GM12878 (cell line): Measurements from ENCODE around the gene MARCHF10. TPM values are rescaled to one million over a fixed set of nuclear protein-coding genes. Genes with fewer than 3 reads are reported as not detected.

Experiments used
- ATAC-seq: fragments of 200-7000 bp; cut with Tn5 transposase; 3 replicates; pipeline ENCODE4 v1.9.1; 2020; ENCODE audit warnings: mild to moderate bottlenecking, moderate library complexity
- BruUV-seq: library from RNA; stranded (reverse); fragments of 400-500 nt; replicated peaks from 2 replicates; lab custom pipeline; 2021; lab: Mats Ljungman, UMichigan
- CTCF ChIA-PET: fragments of 300-600 bp; sonication (Branson Sonifier 250); formaldehyde crosslinking; extraction: SDS; loops from one replicate; lab custom pipeline; 2021; ENCODE audit warnings: inconsistent platforms; lab: Yijun Ruan, JAX
- POLR2A ChIA-PET: fragments of 350-600 bp; formaldehyde crosslinking; extraction: SDS; loops from one replicate; lab custom pipeline; 2021; ENCODE audit warnings: inconsistent platforms; lab: Charles Lee
- RAD21 ChIA-PET: fragments of 300-600 bp; sonication (Branson Sonifier 250); formaldehyde crosslinking; loops from one replicate; lab custom pipeline; 2023; ENCODE audit warnings: antibody characterized with exemption; ENCODE audit not compliant: unreplicated experiment; lab: Charles Lee
- SMC1A ChIA-PET: fragments of 300-600 bp; sonication (Branson Sonifier 250); formaldehyde crosslinking; loops from one replicate; lab custom pipeline; 2023; ENCODE audit not compliant: unreplicated experiment, uncharacterized antibody; lab: Charles Lee
- DNase-seq: peaks from one replicate; pipeline ENCODE4 v3.0.0-alpha.2; 2011; ENCODE audit warnings: low read depth, low spot score
- FAIRE-seq: peaks from 3 replicates; lab custom pipeline; 2011; peaks lifted over from hg19 to GRCh38; lab: Jason Lieb, UNC
- H2AFZ ChIP-seq: 2 replicates; pipeline ENCODE4 v1.6.0; 2011; ENCODE audit warnings: low read depth, low read length, control low read depth; ENCODE audit not compliant: control insufficient read depth
- H3K27ac ChIP-seq: 2 replicates; pipeline ENCODE4 v1.5.1; 2011; ENCODE audit warnings: control low read depth; ENCODE audit not compliant: control insufficient read depth, insufficient read depth
- H3K27me3 ChIP-seq, 2 experiments: replicated peaks in 1 of 2; 2 replicates each; pipeline versions ENCODE4 v1.6.0 to v1.6.1; 2011; ENCODE audit warnings: low read length in 1 of 2; ENCODE audit not compliant: control insufficient read depth in 2 of 2, insufficient read depth in 2 of 2
- H3K36me3 ChIP-seq, 2 experiments: 2 replicates each; pipeline ENCODE4 v1.5.1; 2011; ENCODE audit warnings: low read length in 1 of 2; ENCODE audit not compliant: control insufficient read depth in 2 of 2, insufficient read depth in 2 of 2
- H3K4me1 ChIP-seq: 2 replicates; pipeline ENCODE4 v1.6.1; 2011; ENCODE audit warnings: mild to moderate bottlenecking, low read length, moderate library complexity, mixed read lengths; ENCODE audit not compliant: control insufficient read depth, insufficient read depth
- H3K4me2 ChIP-seq: 2 replicates; pipeline ENCODE4 v1.6.0; 2011; ENCODE audit warnings: control low read depth; ENCODE audit not compliant: control insufficient read depth, insufficient read depth
- H3K4me3 ChIP-seq: fragments of 200-600 bp; sonication (generic); 2 replicates; pipeline ENCODE4 v1.5.1; 2016
- H3K79me2 ChIP-seq: 2 replicates; pipeline ENCODE4 v1.6.0; 2011; ENCODE audit warnings: low read length; ENCODE audit not compliant: control insufficient read depth, insufficient read depth
- H3K9ac ChIP-seq: 2 replicates; pipeline ENCODE4 v1.8.0; 2011; ENCODE audit warnings: low read length, control low read depth, mixed read lengths; ENCODE audit not compliant: control insufficient read depth, insufficient read depth
- H3K9me3 ChIP-seq: replicated peaks from 3 replicates; pipeline ENCODE4 v1.5.1; 2011; ENCODE audit warnings: mild to moderate bottlenecking, low read length; ENCODE audit not compliant: control insufficient read depth, insufficient read depth
- H4K20me1 ChIP-seq: 2 replicates; pipeline ENCODE4 v1.6.0; 2011; ENCODE audit not compliant: control insufficient read depth, insufficient read depth
- ASH2L ChIP-seq: fragments of 300-600, 200-600 bp; sonication (generic); IDR thresholded peaks from 2 replicates; pipeline ENCODE4 v1.6.1; 2017; ENCODE audit warnings: low read depth, mild to moderate bottlenecking, borderline replicate concordance
- BCL11A ChIP-seq: IDR thresholded peaks from 2 replicates; pipeline ENCODE4 v1.6.1; 2011; ENCODE audit warnings: low read depth, low read length
- CEBPB ChIP-seq, 2 experiments: fragments of 150-350 bp in 1 of 2; IDR thresholded peaks; 2 replicates each; pipeline ENCODE4 v1.6.1; 2012 to 2014; ENCODE audit warnings: low read depth in 2 of 2, low read length in 2 of 2, borderline replicate concordance in 1 of 2, inconsistent platforms in 1 of 2
- CHD2 ChIP-seq: IDR thresholded peaks from 2 replicates; pipeline ENCODE4 v1.6.1; 2011; ENCODE audit warnings: low read depth, low read length, improper control_type of control experiment, borderline replicate concordance
- CREB1 ChIP-seq: IDR thresholded peaks from 2 replicates; pipeline ENCODE4 v1.6.1; 2012; ENCODE audit warnings: low read depth, mild to moderate bottlenecking, inconsistent platforms
- HDAC6 ChIP-seq: fragments of 200-600 bp; sonication (generic); IDR thresholded peaks from one replicate; pipeline ENCODE4 v1.8.0; 2017; ENCODE audit warnings: antibody characterized with exemption; ENCODE audit not compliant: unreplicated experiment
- IKZF1 ChIP-seq: fragments of 450-650 bp; conservative IDR thresholded peaks from 2 replicates; pipeline ENCODE4 v1.6.1; 2017; ENCODE audit warnings: antibody characterized with exemption, mild to moderate bottlenecking
- KAT2A ChIP-seq: conservative IDR thresholded peaks from 2 replicates; pipeline ENCODE4 v1.6.1; 2011; ENCODE audit warnings: low read depth, low read length; ENCODE audit not compliant: control insufficient read depth
- MTA2 ChIP-seq: fragments of 450-650 bp; IDR thresholded peaks from 2 replicates; pipeline ENCODE4 v1.6.1; 2016; ENCODE audit warnings: low read depth, mild to moderate bottlenecking, moderate library complexity
- NFXL1 ChIP-seq: fragments of 450-650 bp; IDR thresholded peaks from 2 replicates; pipeline ENCODE4 v1.6.1; 2017; ENCODE audit warnings: antibody characterized with exemption, mild to moderate bottlenecking, borderline replicate concordance
- POU2F2 ChIP-seq: IDR thresholded peaks from 3 replicates; pipeline ENCODE4 v1.6.1; 2011; ENCODE audit warnings: low read depth, mild to moderate bottlenecking, low read length, borderline replicate concordance
- RAD21 ChIP-seq: IDR thresholded peaks from 2 replicates; pipeline ENCODE4 v1.6.1; 2011; ENCODE audit warnings: mild to moderate bottlenecking, low read depth, low read length, moderate library complexity; ENCODE audit not compliant: insufficient read depth
- WGBS: methylation state at CpG from one replicate; pipeline ENCODE4 v1.1.6; 2016; ENCODE audit warnings: low lambda C conversion rate; ENCODE audit not compliant: insufficient replicate concordance, insufficient coverage; ENCODE audit errors: missing lambda C conversion rate; 5-methylcytosine and 5-hydroxymethylcytosine counted together
- in situ Hi-C: fragments of 300-500 bp; cut with MboI; formaldehyde crosslinking; loops from 9 replicates; pipeline ENCODE4 v1.14.3; 2018; ENCODE audit warnings: mixed read lengths
- intact Hi-C: fragments of 100-400 bp; cut with micrococcal nuclease; formaldehyde crosslinking; loops from one replicate; pipeline ENCODE4 v1.14.2; 2022; ENCODE audit not compliant: unreplicated experiment
- polyA plus RNA-seq, 11 experiments: library from polyadenylated mRNA; depleted of rRNA in 4 of 11; unstranded in 6 of 11; stranded (reverse) in 5 of 11; fragments of >200 nt; fragmentation: Nextera tagmentation in 4 of 11; fragmentation: Illumina TruSeq in 1 of 11; extraction: Ambion mirVana in 4 of 11; extraction: Trizol in 1 of 11; gene quantifications; 1 replicate in 1 of 11; 2 replicates in 10 of 11; pipeline versions ENCODE4 v1.2.1 to v1.2.3, GENCODE V29; 2011 to 2016; ENCODE audit warnings: inconsistent platforms in 2 of 11, missing spikeins in 2 of 11, low read depth in 1 of 11
- total RNA-seq, 4 experiments: library from RNA; depleted of rRNA in 3 of 4; stranded (reverse); fragments of >200 nt in 3 of 4; fragmentation: Illumina TruSeq in 1 of 4; extraction: Trizol in 1 of 4; gene quantifications; 2 replicates each; pipeline versions ENCODE4 v1.2.1 to v1.2.3, GENCODE V29; 2013 to 2021
- TF ChIP-seq, protein P1 (sequence below): fragments of 450-650 bp; IDR thresholded peaks from 2 replicates; pipeline ENCODE4 v1.6.1; 2017; ENCODE audit warnings: mild to moderate bottlenecking, low read depth, inconsistent platforms; ENCODE audit not compliant: poor library complexity, severe bottlenecking
- TF ChIP-seq, protein P2 (sequence below): fragments of 450-650 bp; IDR thresholded peaks from 2 replicates; pipeline ENCODE4 v1.6.1; 2014; ENCODE audit warnings: mild to moderate bottlenecking

Gene MARCHF10
- total and polyA plus RNA-seq, 10 of the 15 experiments (the other 5 are each of a cell fraction or from before 2014, with no cell fraction given), result 0.11 to 0.24 TPM; not detected in 8

DNA sequence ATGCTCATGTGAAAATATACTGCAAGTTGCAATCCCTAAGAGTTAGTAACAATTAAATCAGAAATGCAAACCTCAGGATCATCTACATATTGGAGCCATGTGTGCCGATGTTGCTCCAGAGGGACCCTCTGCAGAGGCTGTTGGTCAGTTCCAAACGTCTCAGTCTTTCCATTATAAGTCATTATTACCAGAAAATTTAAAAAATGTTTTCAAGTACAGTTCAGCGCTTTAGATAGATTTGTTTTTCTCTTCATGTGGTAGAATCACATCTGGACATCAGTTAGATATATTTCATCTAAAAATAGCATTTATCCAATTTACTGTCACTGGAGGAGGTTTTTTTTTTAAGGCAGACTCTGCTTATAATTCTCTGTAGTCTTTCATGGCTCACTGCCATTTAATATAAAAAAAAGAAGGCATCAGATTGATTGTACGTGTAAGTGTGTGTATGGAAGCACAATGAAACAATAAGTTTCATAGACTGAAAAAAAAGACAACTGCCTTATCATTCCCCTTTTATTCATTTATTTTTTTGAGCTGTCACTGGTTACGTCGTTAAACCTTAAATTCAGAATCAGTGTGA is 46.1 kb upstream of the MARCHF10 start (continued):
- TF ChIP-seq, protein P1, sequence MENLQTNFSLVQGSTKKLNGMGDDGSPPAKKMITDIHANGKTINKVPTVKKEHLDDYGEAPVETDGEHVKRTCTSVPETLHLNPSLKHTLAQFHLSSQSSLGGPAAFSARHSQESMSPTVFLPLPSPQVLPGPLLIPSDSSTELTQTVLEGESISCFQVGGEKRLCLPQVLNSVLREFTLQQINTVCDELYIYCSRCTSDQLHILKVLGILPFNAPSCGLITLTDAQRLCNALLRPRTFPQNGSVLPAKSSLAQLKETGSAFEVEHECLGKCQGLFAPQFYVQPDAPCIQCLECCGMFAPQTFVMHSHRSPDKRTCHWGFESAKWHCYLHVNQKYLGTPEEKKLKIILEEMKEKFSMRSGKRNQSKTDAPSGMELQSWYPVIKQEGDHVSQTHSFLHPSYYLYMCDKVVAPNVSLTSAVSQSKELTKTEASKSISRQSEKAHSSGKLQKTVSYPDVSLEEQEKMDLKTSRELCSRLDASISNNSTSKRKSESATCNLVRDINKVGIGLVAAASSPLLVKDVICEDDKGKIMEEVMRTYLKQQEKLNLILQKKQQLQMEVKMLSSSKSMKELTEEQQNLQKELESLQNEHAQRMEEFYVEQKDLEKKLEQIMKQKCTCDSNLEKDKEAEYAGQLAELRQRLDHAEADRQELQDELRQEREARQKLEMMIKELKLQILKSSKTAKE, result no peak
- TF ChIP-seq KAT2A (no peak), BCL11A (no peak), RAD21 (no peak), CEBPB (IDR thresholded peaks at IDR 0.05; ENCODE audit: borderline replicate concordance in 1 of 2, low read depth in 2 of 2, low read length in 2 of 2) (no peak)

- no peak overlapping the region for H3K9ac ChIP-seq
- RAD21 ChIA-PET, result no interaction called here
- WGBS, result 68% methylated on average over 2 of the region's 2 CpGs
- FAIRE-seq (no peak), DNase-seq (no peak), ATAC-seq (no peak)
- no peaks in the 10 kb centered on the region for H4K20me1 ChIP-seq
- no peak overlapping the region for H2AFZ ChIP-seq
- in situ Hi-C loops (no loop called here), intact Hi-C loops (no loop called here)
- BruUV-seq, result no TSS peak
- POLR2A ChIA-PET, result no interaction called here
- H3K9me3 ChIP-seq, result no peaks in the 10 kb centered on the region
- no peak overlapping the region for H3K4me2 ChIP-seq
- TF ChIP-seq HDAC6, result no peak
- no peak for TF ChIP-seq IKZF1
- TF ChIP-seq RAD21, result no peak
- no peak for TF ChIP-seq NFXL1
- TF ChIP-seq CREB1, result no peak
- TF ChIP-seq BCL11A, result no peak
- TF ChIP-seq, protein P2, sequence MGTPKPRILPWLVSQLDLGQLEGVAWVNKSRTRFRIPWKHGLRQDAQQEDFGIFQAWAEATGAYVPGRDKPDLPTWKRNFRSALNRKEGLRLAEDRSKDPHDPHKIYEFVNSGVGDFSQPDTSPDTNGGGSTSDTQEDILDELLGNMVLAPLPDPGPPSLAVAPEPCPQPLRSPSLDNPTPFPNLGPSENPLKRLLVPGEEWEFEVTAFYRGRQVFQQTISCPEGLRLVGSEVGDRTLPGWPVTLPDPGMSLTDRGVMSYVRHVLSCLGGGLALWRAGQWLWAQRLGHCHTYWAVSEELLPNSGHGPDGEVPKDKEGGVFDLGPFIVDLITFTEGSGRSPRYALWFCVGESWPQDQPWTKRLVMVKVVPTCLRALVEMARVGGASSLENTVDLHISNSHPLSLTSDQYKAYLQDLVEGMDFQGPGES, result no peak
- TF ChIP-seq ASH2L, result no peak
- no peak for TF ChIP-seq MTA2
- no peak for TF ChIP-seq POU2F2
- TF ChIP-seq CHD2, result no peak
- H3K4me3 ChIP-seq, result no peak overlapping the region
- SMC1A ChIA-PET, result no interaction called here
- no peaks in the 10 kb centered on the region for H3K4me1 ChIP-seq
- H3K27me3 ChIP-seq, result no peaks in the 10 kb centered on the region; a peak in 1 of 4 replicates
- H3K79me2 ChIP-seq, result no peaks in the 10 kb centered on the region
- CTCF ChIA-PET, result no interaction called here
- H3K27ac ChIP-seq, result no peak overlapping the region
- H3K36me3 ChIP-seq, result no peaks in the 10 kb centered on the region
Measured at GRCh38 chr17:62852195-62852594, 44.1 kb upstream of the MARCHF10 start.
